Endothelial cell of umbilical vein (primary cell): ENCODE measurements around the gene SLC10A7.

Experiments used
- POLR2A ChIP-seq: IDR thresholded peaks from 2 replicates; pipeline ENCODE4 v1.6.1; 2012; ENCODE audit warnings: low read depth, mild to moderate bottlenecking, control low read depth, low read length
- TF ChIP-seq, protein P1 (sequence below), 2 donors: IDR thresholded peaks; 1 replicate in 1 of 2; 2 replicates in 1 of 2; pipeline ENCODE4 v1.5.1; 2011; ENCODE audit warnings: low read length in 2 of 2, mild to moderate bottlenecking in 2 of 2, moderate library complexity in 2 of 2, control low read depth in 1 of 2, inconsistent platforms in 1 of 2, low read depth in 1 of 2; ENCODE audit not compliant: insufficient read depth in 1 of 2; ENCODE audit errors: extremely low read depth in 1 of 2

GRCh38 chr4:146292508-146292907, 229.2 kb downstream of the SLC10A7 start:
- TF ChIP-seq, protein P1, sequence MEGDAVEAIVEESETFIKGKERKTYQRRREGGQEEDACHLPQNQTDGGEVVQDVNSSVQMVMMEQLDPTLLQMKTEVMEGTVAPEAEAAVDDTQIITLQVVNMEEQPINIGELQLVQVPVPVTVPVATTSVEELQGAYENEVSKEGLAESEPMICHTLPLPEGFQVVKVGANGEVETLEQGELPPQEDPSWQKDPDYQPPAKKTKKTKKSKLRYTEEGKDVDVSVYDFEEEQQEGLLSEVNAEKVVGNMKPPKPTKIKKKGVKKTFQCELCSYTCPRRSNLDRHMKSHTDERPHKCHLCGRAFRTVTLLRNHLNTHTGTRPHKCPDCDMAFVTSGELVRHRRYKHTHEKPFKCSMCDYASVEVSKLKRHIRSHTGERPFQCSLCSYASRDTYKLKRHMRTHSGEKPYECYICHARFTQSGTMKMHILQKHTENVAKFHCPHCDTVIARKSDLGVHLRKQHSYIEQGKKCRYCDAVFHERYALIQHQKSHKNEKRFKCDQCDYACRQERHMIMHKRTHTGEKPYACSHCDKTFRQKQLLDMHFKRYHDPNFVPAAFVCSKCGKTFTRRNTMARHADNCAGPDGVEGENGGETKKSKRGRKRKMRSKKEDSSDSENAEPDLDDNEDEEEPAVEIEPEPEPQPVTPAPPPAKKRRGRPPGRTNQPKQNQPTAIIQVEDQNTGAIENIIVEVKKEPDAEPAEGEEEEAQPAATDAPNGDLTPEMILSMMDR (IDR thresholded peaks at IDR 0.05; ENCODE audit: extremely low read depth in 1 of 2, insufficient read depth in 1 of 2, low read depth in 1 of 2, low read length in 2 of 2): no peak
- no peak for TF ChIP-seq POLR2A
